Mesenchymal stem cell (in vitro differentiated cells and primary cell): ENCODE data around the gene PHKA2. TPM values are rescaled to one million over a fixed set of nuclear protein-coding genes. Genes with fewer than 3 reads are reported as not detected.
"Not testable (repeated sequence)": the region's sequence is repeated elsewhere in the genome, so short reads cannot be mapped to it uniquely, and the experiment has no call there.

Experiments
- DNase-seq: peaks from one replicate; pipeline ENCODE4 v3.0.0-alpha.2; 2013
- H2AFZ ChIP-seq: one replicate; pipeline ENCODE4 v1.6.1; 2013; ENCODE audit warnings: low read depth, mild to moderate bottlenecking, control low read depth, inconsistent platforms, low read length, moderate library complexity
- H2AK5ac ChIP-seq: 2 replicates; pipeline ENCODE4 v1.6.1; 2013; ENCODE audit warnings: low read length, moderate library complexity, mild to moderate bottlenecking, inconsistent platforms; ENCODE audit not compliant: severe bottlenecking
- H2BK120ac ChIP-seq: one replicate; pipeline ENCODE4 v1.6.1; 2013; ENCODE audit warnings: low read depth, mild to moderate bottlenecking, inconsistent platforms, low read length, moderate library complexity
- H2BK12ac ChIP-seq, 2 experiments: one replicate each; pipeline ENCODE4 v1.6.1; 2013; ENCODE audit warnings: inconsistent platforms in 2 of 2, low read length in 2 of 2, mild to moderate bottlenecking in 2 of 2, moderate library complexity in 2 of 2, control low read depth in 1 of 2
- H2BK15ac ChIP-seq: one replicate; pipeline ENCODE4 v1.6.1; 2013; ENCODE audit warnings: mild to moderate bottlenecking, low read depth, inconsistent platforms; ENCODE audit not compliant: poor library complexity, severe bottlenecking
- H2BK5ac ChIP-seq: 2 replicates; pipeline ENCODE4 v1.6.1; 2013; ENCODE audit warnings: low read depth, mild to moderate bottlenecking, low read length, control low read depth, inconsistent platforms; ENCODE audit not compliant: poor library complexity, severe bottlenecking
- H3K14ac ChIP-seq, 2 experiments: one replicate each; pipeline ENCODE4 v1.6.1; 2013; ENCODE audit warnings: inconsistent platforms in 2 of 2, low read length in 2 of 2, control low read depth in 1 of 2, mild to moderate bottlenecking in 1 of 2, moderate library complexity in 1 of 2
- H3K18ac ChIP-seq, 2 experiments: one replicate each; pipeline ENCODE4 v1.6.1; 2013; ENCODE audit warnings: inconsistent platforms in 2 of 2, low read length in 2 of 2, control low read depth in 1 of 2, low read depth in 1 of 2, mild to moderate bottlenecking in 1 of 2
- H3K23ac ChIP-seq, 2 experiments: one replicate each; pipeline ENCODE4 v1.6.1; 2013; ENCODE audit warnings: inconsistent platforms in 2 of 2, low read length in 2 of 2, mild to moderate bottlenecking in 2 of 2, moderate library complexity in 2 of 2, control low read depth in 1 of 2
- H3K27ac ChIP-seq: 2 replicates; pipeline ENCODE4 v1.5.1; 2013; ENCODE audit warnings: mild to moderate bottlenecking, moderate library complexity, low read length, control low read depth, inconsistent platforms; ENCODE audit not compliant: poor library complexity, severe bottlenecking
- H3K27me3 ChIP-seq, 2 experiments: 2 replicates each; pipeline versions ENCODE4 v1.6.1 to v1.7.0; 2013; ENCODE audit warnings: low read length in 2 of 2, mild to moderate bottlenecking in 2 of 2, moderate library complexity in 2 of 2, control low read depth in 1 of 2, inconsistent platforms in 1 of 2; ENCODE audit not compliant: control insufficient read depth in 1 of 2, insufficient read depth in 1 of 2
- H3K36me3 ChIP-seq, 2 experiments: 2 replicates each; pipeline versions ENCODE4 v1.6.1 to v1.7.0; 2013; ENCODE audit warnings: low read length in 2 of 2, control low read depth in 1 of 2, inconsistent platforms in 1 of 2, low read depth in 1 of 2, mild to moderate bottlenecking in 1 of 2; ENCODE audit not compliant: insufficient read depth in 2 of 2, control insufficient read depth in 1 of 2
- H3K4ac ChIP-seq, 2 experiments: one replicate each; pipeline ENCODE4 v1.6.1; 2013; ENCODE audit warnings: inconsistent platforms in 2 of 2, low read length in 2 of 2, mild to moderate bottlenecking in 2 of 2, moderate library complexity in 2 of 2, control low read depth in 1 of 2, low read depth in 1 of 2
- H3K4me1 ChIP-seq: 2 replicates; pipeline ENCODE4 v1.6.1; 2013; ENCODE audit warnings: low read depth, low read length, control low read depth; ENCODE audit not compliant: control insufficient read depth, insufficient read depth
- H3K4me2 ChIP-seq: 2 replicates; pipeline ENCODE4 v1.6.1; 2013; ENCODE audit warnings: low read length, mild to moderate bottlenecking, inconsistent platforms; ENCODE audit not compliant: poor library complexity, severe bottlenecking
- H3K4me3 ChIP-seq, 2 experiments: 2 replicates each; pipeline versions ENCODE4 v1.5.1 to v1.7.0; 2013; ENCODE audit warnings: low read length in 2 of 2, mild to moderate bottlenecking in 2 of 2, control low read depth in 1 of 2, low read depth in 1 of 2; ENCODE audit not compliant: insufficient read depth in 1 of 2
- H3K79me1 ChIP-seq: replicated peaks from 2 replicates; pipeline ENCODE4 v1.6.1; 2013; ENCODE audit warnings: mild to moderate bottlenecking, control low read depth, low read length, inconsistent platforms; ENCODE audit not compliant: poor library complexity, severe bottlenecking
- H3K9ac ChIP-seq: 2 replicates; pipeline ENCODE4 v1.7.0; 2013; ENCODE audit warnings: mild to moderate bottlenecking, low read length, moderate library complexity
- H3K9me3 ChIP-seq: 2 replicates; pipeline ENCODE4 v1.7.0; 2013; ENCODE audit warnings: mild to moderate bottlenecking, low read length; ENCODE audit not compliant: control insufficient read depth
- H4K8ac ChIP-seq: one replicate; pipeline ENCODE4 v1.6.1; 2013; ENCODE audit warnings: inconsistent platforms, mild to moderate bottlenecking, low read length, moderate library complexity
- H4K91ac ChIP-seq: one replicate; pipeline ENCODE4 v1.6.1; 2013; ENCODE audit warnings: mild to moderate bottlenecking, low read length, inconsistent platforms
- WGBS: methylation state at CpG from one replicate; pipeline ENCODE4 v1.1.7; 2013; ENCODE audit warnings: mixed read lengths; 5-methylcytosine and 5-hydroxymethylcytosine counted together
- small RNA-seq: library from polyadenylated mRNA; stranded (forward); fragments of <200 nt; extraction: miRNeasy Mini kit (QIAGEN cat#:217004); gene quantifications from one replicate; pipeline ENCODE3, GENCODE V24; 2013; ENCODE audit warnings: low read depth

Gene PHKA2

GRCh38 chrX:18856645-18856997 is 127.3 kb downstream of the PHKA2 start:
- H3K36me3 ChIP-seq, result no peaks in the 10 kb centered on the region
- WGBS, result no CpG with 5 or more reads among the region's 1 CpG
- no peak overlapping the region for H2BK15ac ChIP-seq
- no peak overlapping the region for H2BK5ac ChIP-seq
- peaks cover 0 to 8% of the 10 kb centered on the region in 2 experiments for H3K27me3 ChIP-seq
- no peak overlapping the region for H2AFZ ChIP-seq
- no peak overlapping the region for H3K4me2 ChIP-seq
- no peak overlapping the region for H3K18ac ChIP-seq
- H3K4me1 ChIP-seq, result no peaks in the 10 kb centered on the region
- H3K4ac ChIP-seq, result no peak overlapping the region
- H2BK120ac ChIP-seq, result no peak overlapping the region
- H2AK5ac ChIP-seq, result no peak overlapping the region
- no peaks in the 10 kb centered on the region for H3K9me3 ChIP-seq
- no peak overlapping the region for H4K91ac ChIP-seq
- H2BK12ac ChIP-seq, result no peak overlapping the region
- H3K23ac ChIP-seq, result no peak overlapping the region
- no peak overlapping the region for H3K14ac ChIP-seq
- H3K4me3 ChIP-seq, result no peak overlapping the region
- no peak overlapping the region for H3K27ac ChIP-seq
- no peaks in the 10 kb centered on the region for H3K79me1 ChIP-seq
- no peak overlapping the region for H4K8ac ChIP-seq
- no peak overlapping the region for H3K9ac ChIP-seq
- no peak for DNase-seq

GRCh38 chrX:18855919-18856644 is 127.8 kb downstream of the PHKA2 start:
- H2BK120ac ChIP-seq, result no peak overlapping the region
- H3K79me1 ChIP-seq, result no peaks in the 10 kb centered on the region
- no peak overlapping the region for H2BK12ac ChIP-seq
- H2BK5ac ChIP-seq, result no peak overlapping the region
- H4K91ac ChIP-seq, result no peak overlapping the region
- H3K36me3 ChIP-seq, result no peaks in the 10 kb centered on the region
- no peak overlapping the region for H3K4me3 ChIP-seq
- no peak overlapping the region for H3K4ac ChIP-seq
- H3K27ac ChIP-seq, result peak overlapping the region; percentile 4
- 29% methylated on average over 1 of the region's 1 CpG for WGBS
- no peak overlapping the region for H3K9ac ChIP-seq
- H3K23ac ChIP-seq, result no peak overlapping the region
- H3K27me3 ChIP-seq, result peaks cover 0 to 6% of the 10 kb centered on the region in 2 experiments
- H4K8ac ChIP-seq, result no peak overlapping the region
- H2AK5ac ChIP-seq, result no peak overlapping the region
- no peaks in the 10 kb centered on the region for H3K4me1 ChIP-seq
- no peak overlapping the region for H3K18ac ChIP-seq
- H3K14ac ChIP-seq, result no peak overlapping the region
- no peaks in the 10 kb centered on the region for H3K9me3 ChIP-seq
- peak; percentile 55 for DNase-seq
- no peak overlapping the region for H3K4me2 ChIP-seq
- H2AFZ ChIP-seq, result no peak overlapping the region
- no peak overlapping the region for H2BK15ac ChIP-seq

DNA sequence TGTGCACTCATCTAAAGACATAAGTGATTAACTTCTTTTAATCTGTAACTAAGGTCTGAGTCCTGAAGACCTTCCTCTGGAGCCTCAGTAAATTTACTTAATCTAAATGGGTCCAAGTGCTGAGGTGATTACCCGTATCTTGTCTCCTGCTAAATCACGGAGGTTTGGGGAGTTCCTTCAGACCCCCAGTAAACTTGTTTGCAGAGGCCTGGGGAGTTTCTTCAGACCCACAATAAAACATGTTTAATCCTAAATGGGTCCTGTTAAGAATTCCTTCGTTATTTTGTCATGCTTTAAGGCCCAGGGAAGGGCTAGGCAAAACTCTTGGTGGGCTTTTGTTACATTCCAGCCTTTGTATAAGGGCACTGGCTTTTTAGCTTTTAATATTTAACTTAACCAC is 136.0 kb downstream of the PHKA2 start:
- H4K91ac ChIP-seq, H3K14ac ChIP-seq, H3K36me3 ChIP-seq, H4K8ac ChIP-seq, H3K9ac ChIP-seq, H3K4ac ChIP-seq, H2AK5ac ChIP-seq, H3K18ac ChIP-seq, H2BK12ac ChIP-seq, H2BK120ac ChIP-seq, H3K4me3 ChIP-seq, DNase-seq, H3K27me3 ChIP-seq, H3K79me1 ChIP-seq, H3K4me2 ChIP-seq, H2BK5ac ChIP-seq, H3K4me1 ChIP-seq, H2AFZ ChIP-seq, H2BK15ac ChIP-seq, H3K23ac ChIP-seq: not testable (repeated sequence)
- H3K27ac ChIP-seq, result peak overlapping the region; percentile 70
- peaks cover 14% of the 10 kb centered on the region for H3K9me3 ChIP-seq
- 100% methylated on average over 2 of the region's 3 CpGs for WGBS

Small RNA genes lying within 50 kb of the gene (small RNA-seq; reads per million reads assigned to genes)
- gene RN7SL48P, result not detected
